Activated CD4-positive, alpha-beta T cell treated with anti-CD3 and anti-CD28 coated beads, Interleukin-2, Interleukin-6, amounts not matched to agents 100 ng/mL and 50 ng/mL, durations not matched to agents 16 hours and 8 hours (primary cell): ENCODE measurements around the gene LRRK2.
A peak's percentile ranks its signal among the peaks of the same experiment; 100 is the strongest.
"Not testable (repeated sequence)": the region's sequence is repeated elsewhere in the genome, so short reads cannot be mapped to it uniquely, and the experiment has no call there.

Experiments used
- DNase-seq: peaks from one replicate; pipeline ENCODE4 v3.0.0-alpha.2; 2020

LRRK2 gene

DNA sequence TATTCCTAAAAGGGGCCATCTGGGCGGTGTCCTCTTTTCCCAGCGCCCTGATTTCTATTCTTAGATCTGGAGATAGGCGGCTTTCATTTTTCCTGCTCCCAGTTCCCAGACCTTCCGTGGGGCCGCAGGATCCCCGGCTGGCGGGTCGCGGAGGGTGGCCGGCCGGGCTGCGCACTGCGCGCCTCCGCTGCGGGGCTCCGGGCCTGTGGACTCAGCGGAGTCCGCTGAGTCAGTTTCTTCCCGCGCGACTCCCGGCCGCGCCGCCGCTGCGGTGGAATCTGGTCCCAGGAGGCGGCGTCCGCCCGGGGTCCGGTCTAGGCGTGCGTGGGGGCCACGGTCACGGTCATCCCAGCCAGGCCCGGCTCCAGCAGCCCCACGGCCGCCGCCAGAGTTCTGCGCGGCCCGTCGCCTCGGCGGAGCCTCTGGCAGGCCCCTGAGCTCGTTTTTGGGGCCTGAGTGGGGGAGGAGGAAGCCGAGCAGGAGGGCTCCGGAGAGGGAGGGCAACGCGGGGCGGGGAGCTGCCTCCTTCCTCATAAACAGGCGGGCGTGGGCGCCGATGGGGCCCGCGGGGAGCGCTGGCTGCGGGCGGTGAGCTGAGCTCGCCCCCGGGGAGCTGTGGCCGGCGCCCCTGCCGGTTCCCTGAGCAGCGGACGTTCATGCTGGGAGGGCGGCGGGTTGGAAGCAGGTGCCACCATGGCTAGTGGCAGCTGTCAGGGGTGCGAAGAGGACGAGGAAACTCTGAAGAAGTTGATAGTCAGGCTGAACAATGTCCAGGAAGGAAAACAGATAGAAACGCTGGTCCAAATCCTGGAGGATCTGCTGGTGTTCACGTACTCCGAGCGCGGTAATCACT, at the start of gene LRRK2:
TSS of gene LRRK2 (plus strand) at position 559 of the 853 bp plus-strand sequence. CDS start at position 694, 135 bp downstream.
- DNase-seq = peak; percentile 13

DNA sequence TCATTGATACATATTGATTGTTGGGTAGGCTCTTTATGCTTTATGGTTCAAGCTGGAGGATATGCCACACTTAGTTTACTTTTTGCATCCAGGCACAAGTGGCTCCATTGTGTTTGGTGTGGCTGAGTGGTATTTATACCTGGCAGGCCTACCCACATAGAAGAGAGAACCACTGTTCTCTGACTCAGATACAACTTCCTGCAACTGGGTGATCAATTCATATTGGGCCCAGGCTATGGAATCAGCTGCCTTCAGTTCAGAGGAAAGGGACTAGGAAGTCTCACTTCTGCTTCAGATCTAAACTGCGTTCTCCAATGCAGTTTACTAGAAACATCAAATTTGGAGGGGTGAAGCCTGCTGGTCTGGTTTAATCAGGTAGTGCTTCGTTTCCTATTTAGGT, 49.8 kb upstream of the LRRK2 start:
- no peak for DNase-seq

DNA sequence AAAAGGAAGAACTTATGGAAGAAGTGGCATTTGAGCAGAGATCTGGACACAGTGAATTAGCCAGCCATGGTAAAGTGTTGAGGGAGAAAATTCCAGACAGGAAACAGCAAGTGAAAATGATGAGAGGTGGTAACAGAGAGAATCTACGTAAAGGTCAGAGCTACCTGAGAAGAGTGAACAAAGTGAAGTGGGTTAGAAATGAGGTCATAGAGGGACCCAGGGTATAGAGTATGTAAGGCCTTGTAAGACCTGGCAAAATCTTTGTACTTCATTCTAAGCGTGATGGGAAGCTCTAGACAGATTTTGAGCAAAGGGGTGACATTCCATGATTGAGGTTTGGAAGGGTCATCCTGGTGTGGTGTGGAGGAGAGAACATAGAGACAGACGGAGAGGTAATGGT, 49.3 kb upstream of the LRRK2 start:
- DNase-seq = no peak

DNA sequence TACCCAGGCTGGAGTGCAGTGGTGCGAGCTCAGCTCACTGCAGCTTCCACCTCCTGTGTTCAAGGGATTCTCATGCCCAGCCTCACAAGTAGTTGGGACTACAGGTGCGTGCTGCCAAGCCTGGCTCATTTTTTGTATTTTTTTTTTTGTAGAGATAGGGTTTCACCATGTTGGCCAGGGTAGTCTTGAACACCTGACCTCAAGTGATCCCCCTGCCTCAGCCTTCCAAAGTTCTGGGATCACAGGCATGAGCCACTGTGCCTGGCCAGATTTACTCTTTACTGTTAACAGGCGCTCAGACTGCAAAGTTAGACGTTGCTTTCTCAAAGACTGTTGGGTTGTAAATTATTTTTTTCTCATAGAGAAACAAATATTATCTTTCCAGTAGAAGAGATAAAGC, 46.1 kb upstream of the LRRK2 start:
- DNase-seq = no peak

DNA sequence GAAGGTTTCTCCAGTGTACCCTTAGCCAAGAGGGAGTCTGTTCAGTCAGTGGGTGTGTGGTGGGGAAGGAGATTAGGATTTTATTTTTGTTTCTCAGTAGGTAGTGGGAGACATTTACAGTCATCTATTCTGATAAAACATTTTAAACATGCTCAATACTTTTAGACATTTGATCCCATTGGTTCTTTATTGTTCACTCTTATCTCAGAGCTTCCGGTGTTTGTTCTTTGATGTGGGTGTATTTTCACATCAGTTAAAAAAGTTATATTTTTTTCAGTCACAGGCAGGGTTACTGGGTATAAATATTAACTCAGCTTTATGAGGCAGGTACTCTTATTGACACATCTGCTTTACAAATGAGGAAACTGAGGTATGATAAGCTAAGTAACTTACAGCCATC, 43.3 kb upstream of the LRRK2 start:
- no peak for DNase-seq

DNA sequence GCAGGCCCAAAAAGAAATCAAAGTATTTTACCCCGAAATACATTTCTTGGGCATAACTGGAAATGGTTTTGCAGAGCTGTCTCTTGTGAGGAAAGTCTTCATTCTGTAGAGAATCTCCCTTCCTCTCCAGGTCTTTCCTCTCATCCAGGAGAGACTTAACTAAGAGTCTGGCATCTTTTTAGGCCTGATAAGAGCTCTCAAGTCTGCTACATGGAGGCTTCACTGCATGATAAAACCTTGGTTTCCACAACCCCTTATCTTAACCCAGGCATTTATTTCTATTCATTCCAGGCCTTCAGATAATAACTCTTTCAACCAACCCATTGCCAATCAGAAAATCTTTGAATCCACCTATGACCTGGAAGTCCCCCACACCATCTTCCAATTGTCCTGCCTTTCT, 41.1 kb upstream of the LRRK2 start:
- DNase-seq = no peak

DNA sequence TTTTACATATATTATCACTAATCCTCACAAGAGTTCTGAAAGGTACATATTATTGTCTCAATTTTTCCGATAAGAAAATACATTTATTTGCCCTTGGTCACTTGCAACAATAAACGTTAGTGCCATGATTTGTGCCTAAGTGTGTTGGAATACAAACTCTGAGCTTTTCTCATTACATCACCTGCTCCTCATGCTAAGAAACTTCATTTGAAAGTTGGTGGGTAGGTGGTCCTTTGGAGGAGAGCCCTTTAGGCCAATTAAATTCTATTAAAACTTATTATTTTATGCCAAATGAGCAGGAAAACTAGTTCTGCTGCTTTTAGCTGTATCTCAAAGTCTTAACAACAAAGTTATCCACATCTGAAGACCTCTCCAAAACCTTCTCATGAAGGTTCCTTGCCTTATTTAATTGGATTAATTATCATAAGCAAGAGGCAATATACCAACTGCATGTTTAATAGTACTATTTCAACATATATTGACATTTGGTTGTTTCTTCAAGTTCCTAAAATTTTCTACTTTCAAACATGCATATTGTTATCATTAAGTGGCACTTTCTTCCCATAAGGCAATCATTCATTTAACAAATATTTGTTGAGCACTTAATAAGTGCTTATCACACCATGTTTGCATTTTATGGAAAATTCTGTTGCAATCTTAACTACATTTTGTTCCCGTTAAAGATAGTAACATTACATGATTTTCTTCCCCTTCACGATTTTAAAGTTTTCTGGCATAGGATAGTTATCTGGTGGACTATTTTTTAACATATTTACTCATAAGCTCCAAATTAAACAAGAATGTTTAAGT, 40.1 kb upstream of the LRRK2 start:
- no peak for DNase-seq

DNA sequence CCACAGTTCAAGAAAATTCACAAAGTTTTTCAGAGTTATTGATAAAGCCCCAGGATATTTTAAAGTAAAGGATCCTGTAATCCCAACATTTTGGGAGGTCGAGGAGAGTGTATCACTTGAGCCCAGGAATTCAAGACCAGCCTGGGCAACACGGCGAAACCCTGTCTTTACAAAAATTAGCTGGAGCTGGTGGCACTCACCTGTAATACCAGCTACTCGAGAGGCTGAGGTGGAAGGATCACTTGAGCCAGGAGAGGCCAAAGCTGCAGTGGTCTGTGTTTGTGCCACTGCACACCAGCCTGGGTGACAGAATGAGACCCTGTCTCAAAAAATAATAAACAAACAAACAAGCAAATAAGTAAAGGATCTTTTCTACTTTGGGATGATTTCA, 39.5 kb upstream of the LRRK2 start:
- DNase-seq = no peak

DNA sequence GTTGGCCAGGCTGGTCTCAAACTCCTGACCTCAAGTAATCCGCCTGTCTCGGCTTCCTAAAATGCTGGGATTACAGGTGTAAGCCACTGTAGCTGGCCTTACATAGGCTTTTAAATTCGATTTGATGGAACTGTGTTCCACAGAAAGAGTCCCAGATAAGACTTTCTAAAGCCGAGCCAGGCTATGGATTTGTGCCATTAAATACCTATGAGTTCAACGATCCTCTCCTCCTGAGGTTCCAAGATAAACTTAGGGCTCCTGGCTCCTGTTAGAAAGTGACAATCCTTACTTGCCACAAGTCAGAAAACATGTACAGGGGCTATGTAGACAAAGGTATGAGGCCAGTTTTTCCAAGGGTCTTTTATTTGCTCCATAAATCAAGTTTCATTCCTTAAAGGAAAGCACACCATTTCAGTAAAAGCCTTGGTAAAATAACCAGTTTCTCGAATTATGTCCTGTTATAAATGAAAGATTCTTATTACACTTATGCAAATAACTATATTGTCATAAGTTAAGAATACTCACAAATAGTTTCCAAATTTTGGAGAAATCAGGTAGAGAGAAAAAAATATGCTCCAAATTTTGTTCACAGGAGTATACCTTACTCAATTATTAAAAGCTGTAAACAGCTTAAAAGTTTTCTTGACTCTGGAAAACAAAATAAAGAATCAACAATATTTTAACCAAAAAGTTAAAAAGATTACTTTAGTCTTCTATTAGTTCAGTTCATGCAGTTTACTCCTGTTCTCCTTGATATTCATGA, 36.1 kb upstream of the LRRK2 start:
- no peak for DNase-seq

DNA sequence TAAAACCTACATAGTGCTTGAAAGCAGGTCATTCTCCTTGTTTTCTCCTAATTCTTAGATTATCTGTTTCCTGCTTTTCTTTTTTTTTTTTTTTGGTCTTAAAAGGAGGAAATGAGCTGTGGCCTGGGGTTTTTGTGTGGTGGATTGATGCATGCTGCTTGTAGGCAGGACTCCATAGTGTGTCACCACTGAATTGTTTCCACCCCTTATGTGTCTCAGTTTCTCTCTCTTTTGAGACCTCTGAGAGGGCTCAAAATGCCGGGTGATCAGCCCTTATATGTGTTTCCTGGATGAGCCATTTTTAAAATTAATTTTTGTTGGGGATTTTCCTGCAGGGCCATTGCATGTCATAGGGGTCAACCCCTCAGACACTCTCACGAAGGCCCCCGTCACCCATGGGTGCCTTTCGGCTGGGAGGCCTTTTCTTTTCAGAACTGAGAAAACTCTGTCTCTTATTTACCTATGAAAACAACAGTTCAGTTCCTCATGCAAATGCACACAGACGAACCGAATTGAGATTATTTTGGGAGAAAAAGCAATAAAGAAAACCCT, 32.0 kb upstream of the LRRK2 start:
- no peak for DNase-seq

DNA sequence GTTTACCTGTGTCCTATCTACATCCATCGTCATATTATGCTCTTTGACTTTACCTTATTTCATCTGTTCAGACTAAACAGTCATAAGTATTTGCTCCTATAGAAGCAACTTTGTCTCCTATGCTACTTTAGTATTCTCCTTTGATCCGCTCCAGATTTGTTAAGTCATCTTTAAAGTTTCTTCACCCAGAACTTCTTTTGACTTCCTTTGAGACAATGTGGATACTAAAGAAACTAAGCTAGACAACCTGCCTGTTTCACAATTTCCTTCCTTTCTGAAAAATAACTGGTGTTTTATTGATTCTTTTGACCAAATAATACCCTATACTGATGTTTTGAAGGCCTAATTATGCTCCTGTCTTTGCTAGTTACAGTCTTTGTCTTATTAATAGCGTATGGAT, 30.0 kb upstream of the LRRK2 start:
- DNase-seq = no peak

DNA sequence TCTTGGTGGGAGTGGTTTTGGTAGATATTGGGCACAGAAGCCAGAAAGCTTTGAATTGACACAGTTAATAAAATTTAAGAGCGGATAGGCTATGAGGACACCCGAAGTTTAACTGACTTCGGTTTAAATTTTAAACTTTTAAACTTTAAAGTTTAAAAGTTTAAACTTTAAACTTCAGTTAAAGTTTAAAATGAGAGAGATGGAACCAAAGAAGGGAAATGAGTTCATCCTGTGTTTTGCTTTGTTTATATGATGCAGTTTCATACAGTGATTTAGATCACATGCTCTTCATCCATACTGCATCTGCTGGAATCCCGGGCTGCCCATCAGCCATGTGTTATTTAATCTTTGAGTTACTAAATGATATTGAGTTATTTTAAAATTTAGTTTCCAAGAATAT, 27.2 kb upstream of the LRRK2 start:
- DNase-seq = no peak

DNA sequence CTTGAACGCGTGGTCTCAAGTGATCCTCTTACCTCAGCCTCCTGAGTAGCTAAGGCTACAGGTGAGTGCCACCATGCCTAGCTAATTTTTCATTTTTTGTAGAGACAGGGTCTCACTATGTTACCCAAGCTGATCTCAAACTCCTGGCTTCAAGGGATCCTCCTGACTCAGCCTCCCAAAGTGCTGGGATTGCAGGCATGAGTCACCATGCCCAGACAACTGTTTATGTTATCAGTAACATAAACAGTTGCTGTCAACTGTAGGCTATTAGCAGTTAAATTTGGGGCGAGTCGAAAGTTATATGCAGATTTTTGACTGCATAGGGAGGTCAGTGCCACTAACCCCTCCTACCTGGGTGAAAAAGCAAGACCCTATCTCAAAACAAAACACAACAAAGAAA, 26.2 kb upstream of the LRRK2 start:
- DNase-seq = no peak

DNA sequence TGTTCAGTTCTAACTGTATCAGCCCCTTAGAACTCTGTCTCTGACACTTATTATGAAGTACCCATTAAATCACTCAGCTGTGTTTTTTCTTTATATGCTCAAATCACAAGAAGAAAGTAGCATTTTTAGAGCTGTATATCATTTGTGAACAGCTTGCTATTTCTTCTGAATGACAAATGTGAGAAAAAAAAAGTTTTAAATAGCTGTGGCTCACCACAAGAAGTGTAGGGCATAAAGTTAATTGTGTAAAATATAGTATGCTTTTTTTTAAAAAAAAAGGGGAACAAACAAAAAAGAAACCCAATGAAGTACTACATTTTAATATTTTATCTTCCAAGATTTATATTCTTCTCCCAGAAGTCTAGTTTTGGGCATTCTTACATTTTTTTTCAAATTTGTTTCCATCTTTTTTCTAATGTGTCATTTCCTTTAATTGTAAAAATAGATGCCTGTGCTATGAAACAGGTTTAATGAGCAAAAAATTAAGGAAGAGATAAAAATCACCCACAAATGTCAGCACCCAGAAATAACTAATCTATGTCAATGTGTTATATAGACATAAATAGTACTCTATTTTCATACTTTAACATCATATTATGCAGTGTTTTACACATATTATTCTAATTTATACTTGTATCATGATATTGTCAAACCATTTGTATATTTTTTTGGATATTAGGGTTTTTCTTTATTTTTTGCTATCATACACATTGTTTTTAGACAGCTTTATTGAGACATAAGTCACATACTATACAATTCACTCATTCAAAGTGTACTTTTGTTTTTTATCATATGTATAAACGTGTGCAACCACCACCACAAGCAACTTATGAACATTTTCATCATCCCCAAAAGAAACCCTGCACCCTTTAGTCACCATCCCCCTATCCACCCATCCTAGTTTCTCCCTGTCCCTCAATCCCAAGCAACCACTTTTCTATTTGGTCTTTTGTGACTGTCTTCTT, 22.4 kb upstream of the LRRK2 start:
- no peak for DNase-seq

DNA sequence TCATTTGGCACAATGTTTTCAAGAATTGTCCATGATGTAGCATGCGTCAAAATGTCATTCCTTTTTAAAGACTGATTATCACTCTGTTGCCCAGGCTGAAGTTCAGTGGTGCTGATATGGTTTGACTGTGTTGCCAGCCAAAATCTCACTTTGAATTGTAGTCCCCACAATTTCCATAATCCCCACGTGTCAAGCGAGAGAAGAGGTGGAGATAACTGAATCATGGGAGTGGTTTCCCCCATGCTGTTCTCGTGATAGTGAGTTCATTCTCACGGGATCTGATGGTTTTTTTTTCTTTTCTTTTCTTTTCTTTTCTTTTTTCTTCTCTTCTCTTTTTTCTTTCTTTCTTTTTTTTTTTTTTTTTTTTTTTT, 21.8 kb upstream of the LRRK2 start:
- no peak for DNase-seq

DNA sequence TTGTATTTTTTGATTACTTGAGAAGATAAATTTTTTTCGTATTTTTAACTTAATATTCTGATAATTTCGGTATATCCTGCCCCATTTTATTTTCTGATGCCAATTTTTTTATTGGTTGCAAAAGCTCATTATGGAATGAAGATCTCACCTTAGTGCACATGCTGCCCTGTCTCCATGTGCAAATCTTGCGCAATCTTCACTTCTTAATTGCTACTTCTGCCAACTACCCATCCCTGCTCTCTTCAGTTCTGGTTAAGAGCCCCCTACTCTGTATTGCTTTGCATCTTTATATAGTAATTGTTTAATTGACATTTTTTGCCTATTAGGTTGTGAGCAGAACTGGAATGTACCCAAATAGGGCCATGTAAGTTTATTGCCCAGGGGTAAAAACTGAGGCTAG, 20.5 kb upstream of the LRRK2 start:
- no peak for DNase-seq

DNA sequence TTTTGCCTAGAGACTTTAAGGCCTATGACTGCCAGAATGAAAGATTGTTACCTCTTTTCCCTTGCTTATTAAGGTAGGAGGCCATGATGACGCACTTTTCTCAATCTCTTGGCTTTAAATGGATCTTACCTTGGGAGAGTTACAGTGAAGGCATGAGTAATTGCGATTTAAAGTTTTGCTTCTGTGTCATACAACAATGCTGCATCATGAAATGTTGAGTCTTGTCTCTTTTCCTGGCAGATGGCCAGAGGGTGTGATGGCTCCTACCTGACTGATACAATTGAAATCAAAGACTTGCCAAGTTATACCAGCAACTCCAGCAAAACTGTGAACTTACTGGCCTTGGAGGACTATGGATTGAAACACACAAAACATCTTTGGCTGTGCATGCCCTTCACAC, 17.2 kb upstream of the LRRK2 start:
- DNase-seq = no peak

DNA sequence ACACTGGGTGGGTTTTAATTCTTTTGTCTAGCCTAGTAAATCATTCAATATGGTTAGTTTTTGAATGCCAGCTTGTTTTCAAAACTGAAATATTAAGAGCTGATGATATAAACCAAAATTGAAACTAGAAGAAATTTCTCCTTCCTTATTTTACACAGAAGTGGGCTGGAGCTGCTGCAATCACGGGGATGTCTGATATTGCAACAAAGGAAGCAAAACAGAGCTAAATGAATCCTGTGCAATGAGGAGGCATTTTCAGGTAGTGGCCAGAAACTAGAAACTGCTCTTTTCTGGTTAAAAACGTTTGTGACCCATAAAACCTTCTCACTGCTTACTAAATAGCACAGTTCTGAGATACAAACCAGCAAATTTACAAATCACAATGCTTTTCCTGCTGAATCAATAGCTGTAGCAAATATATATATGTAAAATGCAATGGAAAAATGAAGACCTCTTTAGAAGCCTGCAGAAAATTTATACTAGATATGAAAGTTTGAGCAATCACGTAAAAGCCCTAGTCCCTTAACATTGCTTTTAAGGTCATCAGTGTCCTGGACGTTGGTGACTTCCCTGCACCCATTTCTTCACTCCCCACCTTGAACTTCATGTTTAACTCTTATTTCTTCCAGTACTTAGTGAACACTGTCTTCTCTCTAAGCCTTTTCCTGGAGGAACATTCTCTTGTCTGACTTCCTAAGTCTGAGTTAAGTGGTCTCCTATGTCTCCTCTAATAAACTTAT, 15.9 kb upstream of the LRRK2 start:
- DNase-seq = no peak

DNA sequence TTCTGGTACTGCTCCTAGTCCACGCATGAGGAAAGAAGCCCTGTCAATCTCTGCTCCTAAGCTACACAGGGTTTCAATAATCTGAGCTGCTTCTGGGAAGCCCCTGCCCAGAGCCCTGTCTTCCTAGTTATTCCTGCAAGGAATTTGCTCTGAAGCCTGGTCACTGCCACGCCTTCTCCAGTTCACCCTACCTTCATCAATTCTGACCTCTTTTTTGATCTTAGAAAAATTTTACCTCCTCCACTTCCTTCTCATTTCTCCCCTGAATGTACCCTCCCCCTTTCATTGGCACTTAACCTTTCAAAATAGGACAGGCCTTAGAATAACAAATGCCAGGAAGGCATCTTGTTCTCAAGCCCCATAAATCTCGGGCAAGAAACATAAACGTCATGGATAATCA, 14.9 kb upstream of the LRRK2 start:
- no peak for DNase-seq

DNA sequence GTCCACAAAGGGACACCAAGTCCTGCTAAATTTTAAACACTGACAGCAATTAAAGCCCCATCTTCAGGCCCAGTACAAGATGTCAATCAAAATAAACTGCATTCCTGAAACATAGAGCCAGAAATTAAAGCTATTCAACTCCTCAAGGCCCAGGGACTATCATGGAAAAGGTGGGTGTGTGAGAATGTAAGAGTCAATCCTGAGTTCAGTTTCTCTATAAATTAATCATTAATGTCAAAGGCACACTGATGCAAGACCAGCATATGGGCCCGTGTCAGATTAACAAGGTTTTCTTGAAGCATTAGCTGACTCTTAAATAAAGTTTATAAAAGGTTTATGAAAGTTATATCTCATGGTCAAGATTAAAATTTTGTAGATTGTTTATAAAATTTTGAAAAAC, 13.6 kb upstream of the LRRK2 start:
- DNase-seq = not testable (repeated sequence)

DNA sequence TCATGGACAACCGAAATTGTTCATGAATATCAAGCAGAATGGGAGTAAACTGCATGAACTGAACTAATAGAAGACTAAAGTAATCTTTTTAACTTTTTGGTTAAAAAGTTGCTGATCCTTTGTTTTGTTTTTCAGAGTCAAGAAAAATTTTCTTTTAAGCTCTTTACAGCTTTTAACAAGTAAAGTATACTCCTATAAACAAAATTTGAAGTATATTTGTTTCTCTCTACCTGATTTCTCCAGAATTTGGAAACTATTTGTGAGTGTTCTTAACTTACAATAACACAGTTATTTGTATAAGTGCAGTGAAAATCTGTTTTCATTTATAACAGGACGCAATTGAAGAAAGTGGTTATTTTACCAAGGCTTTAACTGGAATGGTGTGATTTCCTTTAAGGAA, 12.2 kb upstream of the LRRK2 start:
- no peak for DNase-seq
